ENCODE results near the gene CLDN17.

The CLDN17 gene

DNA sequence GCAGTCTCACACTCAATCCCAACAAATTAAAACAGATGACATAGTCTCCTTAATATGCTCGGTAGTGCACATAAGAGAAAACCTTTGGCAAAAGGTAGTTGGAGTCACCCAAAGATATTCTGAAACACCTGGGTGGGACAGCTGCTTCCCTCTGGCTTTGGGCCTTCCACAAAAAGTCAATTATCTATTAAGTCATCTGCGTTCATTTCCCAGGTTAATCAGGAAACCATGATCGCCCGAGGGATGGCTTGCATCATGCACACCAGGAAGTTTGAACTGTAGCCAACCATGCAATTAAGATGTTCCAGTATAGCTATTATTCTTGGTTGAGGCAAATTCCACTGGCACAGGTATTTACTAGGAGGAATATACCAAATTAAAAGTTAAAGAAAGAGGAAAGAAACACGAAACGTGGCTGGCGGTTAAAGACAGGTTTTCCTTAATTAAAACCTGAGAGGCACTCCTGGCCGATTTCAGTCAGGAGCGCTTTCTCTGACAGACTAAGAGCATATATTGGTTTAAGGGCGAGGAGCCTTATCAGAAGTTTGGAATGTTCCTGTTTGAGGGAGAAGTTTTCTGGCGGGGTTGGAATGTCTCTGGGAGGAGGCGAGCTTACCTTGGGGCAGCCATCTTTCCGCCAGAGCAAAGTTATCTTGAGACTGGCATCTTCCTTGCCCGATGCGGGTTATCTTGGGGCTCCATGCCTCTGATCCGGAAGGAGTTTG, 19.9 kb downstream of the CLDN17 start:
- DNase-seq (ENCODE audit: low read depth, low spot score): no peak
- ChIA-PET POLR2A (no interaction called here), CTCF (no interaction called here)
- TF ChIP-seq CTCF (IDR thresholded peaks at IDR 0.05; ENCODE audit: insufficient read depth, low read length, missing control alignments): no peak
- H3K4me3 ChIP-seq (ENCODE audit: low read depth, low read length): no peak overlapping the region

DNA sequence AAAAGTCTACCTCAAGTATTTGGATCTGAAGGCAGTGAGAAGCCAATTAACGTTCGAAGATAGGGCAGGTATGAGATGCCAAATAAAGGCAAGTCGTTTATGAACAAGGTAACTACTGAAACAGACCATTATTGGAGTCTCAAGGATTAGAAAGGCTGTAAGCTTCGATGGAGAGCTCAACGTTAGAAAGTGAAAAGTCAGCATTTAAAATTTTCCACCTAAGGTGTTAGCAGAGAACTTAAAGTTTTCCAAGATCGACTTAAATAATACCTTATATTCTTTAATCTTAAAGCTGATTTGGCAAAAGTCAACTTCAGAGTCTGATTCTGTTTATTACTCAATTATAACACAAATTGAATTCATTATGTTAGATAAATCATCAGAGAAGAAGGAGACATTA, 28.1 kb downstream of the CLDN17 start:
- DNase-seq (ENCODE audit: low read depth, low spot score): no peak

DNA sequence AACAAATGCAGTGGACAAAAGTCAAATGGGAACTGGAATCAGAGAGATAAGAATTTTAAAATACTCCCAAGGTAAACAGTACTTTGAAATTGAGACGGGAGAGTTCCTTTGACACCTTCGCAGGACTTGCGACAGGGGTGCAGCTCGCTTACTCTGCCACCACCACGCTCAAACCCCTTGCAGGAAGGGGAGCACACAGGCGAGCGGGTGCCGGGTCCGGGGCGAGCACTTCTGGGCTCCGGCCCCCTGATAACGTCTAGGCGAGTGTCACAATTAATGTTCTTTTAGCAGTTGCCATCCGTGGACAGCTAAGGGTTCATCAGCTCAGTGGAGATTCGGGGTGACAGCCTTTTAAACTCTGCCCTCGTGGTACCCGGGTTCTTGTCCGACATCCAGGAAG, 37.4 kb downstream of the CLDN17 start:
- DNase-seq (ENCODE audit: low read depth, low spot score): no peak
- CTCF ChIA-PET: no interaction called here
- TF ChIP-seq CTCF (IDR thresholded peaks at IDR 0.05; ENCODE audit: insufficient read depth, low read length, missing control alignments): no peak
- POLR2A ChIA-PET: no interaction called here
- H3K4me3 ChIP-seq (ENCODE audit: low read depth, low read length): no peak overlapping the region

More for the DNA sequence above, 28.1 kb downstream of the CLDN17 start:
- TF ChIP-seq CTCF (IDR thresholded peaks at IDR 0.05; ENCODE audit: insufficient read depth, low read length, missing control alignments): no peak
- POLR2A ChIA-PET: no interaction called here
- no peak overlapping the region for H3K4me3 ChIP-seq (ENCODE audit: low read depth, low read length)
- CTCF ChIA-PET: no interaction called here

- ChIA-PET CTCF (no interaction called here), POLR2A (no interaction called here)
- no peak for TF ChIP-seq CTCF (IDR thresholded peaks at IDR 0.05; ENCODE audit: insufficient read depth, low read length, missing control alignments)
- no peak for DNase-seq (ENCODE audit: low read depth, low spot score)
- H3K4me3 ChIP-seq (ENCODE audit: low read depth, low read length): no peak overlapping the region
Observed at GRCh38 chr21:30126576-30126975, 40.0 kb downstream of the CLDN17 start.

DNA sequence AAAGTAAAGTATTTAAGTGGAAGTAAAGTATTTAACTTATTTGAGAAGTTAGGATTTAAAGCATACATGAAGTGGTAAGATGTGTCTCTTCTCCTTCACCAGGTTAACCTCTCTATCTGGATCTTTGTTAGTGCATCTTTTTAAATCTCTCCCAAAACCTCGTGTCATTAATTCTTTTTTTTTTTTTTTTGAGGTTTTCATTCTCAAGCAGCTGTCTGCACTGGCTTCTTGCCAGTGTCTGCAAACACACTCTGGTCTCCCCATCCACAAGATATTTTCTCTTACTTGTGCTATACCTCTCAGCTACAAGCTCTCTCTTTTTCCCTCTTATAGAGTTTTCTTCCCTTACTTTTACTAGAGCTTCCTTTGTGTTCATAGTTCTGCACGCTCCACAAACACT, 49.0 kb downstream of the CLDN17 start:
- CTCF ChIA-PET: no interaction called here
- no peak for DNase-seq (ENCODE audit: low read depth, low spot score)
- POLR2A ChIA-PET: no interaction called here
- no peak for TF ChIP-seq CTCF (IDR thresholded peaks at IDR 0.05; ENCODE audit: insufficient read depth, low read length, missing control alignments)
- no peak overlapping the region for H3K4me3 ChIP-seq (ENCODE audit: low read depth, low read length)

- POLR2A ChIA-PET: no interaction called here
- TF ChIP-seq CTCF (IDR thresholded peaks at IDR 0.05; ENCODE audit: insufficient read depth, low read length, missing control alignments): no peak
- DNase-seq (ENCODE audit: low read depth, low spot score): no peak
- CTCF ChIA-PET: no interaction called here
- no peak overlapping the region for H3K4me3 ChIP-seq (ENCODE audit: low read depth, low read length)
Observed at GRCh38 chr21:30116479-30116878, 50.1 kb downstream of the CLDN17 start.
